ENCODE measurements around the gene MAP4K4. TPM values are rescaled to one million over a fixed set of nuclear protein-coding genes. Genes with fewer than 3 reads are reported as not detected.

MAP4K4 gene
- total RNA-seq, 1 experiment from 2014 or later: 132 TPM

DNA sequence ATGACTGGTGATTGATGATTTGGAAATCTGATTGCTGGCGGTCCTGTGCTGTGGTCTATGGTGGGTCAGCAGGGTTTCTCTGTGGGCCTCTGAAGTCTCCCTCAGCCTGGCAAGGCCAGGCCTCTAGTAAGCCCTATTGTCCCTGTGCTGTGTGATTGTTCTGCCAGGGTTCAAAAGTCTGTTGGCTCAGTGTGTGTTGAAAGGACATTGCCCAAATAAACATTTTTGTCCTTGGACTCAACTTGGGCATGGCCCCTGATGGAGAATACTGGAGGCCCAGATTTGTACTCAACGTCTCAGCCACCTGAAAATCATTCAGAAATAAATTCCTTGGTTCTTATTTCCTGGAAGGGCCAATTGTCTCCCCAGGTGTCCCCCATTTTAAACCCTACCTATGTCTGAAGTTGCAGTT is 74.4 kb downstream of the MAP4K4 start:
- H3K4me3 Mint-ChIP-seq: no peak overlapping the region
- Histone ChIP-seq H3K79me1 (ENCODE audit: insufficient read depth, low read depth, low read length, poor library complexity, severe bottlenecking) (no peaks in the 10 kb centered on the region), H3K56ac (ENCODE audit: insufficient read length, low read depth, low read length) (no peak overlapping the region), H3K9me3 (ENCODE audit: control insufficient read depth, low read depth, low read length) (no peaks in the 10 kb centered on the region), H4K5ac (ENCODE audit: insufficient read length, low read depth, low read length) (no peak overlapping the region), H3K4me1 (ENCODE audit: insufficient read depth, low read length) (peaks cover 19% of the 10 kb centered on the region), H3K23ac (ENCODE audit: insufficient read length, low read depth, low read length) (no peak overlapping the region), H2BK20ac (ENCODE audit: low read depth, low read length, poor library complexity, severe bottlenecking) (no peak overlapping the region), H4K20me1 (ENCODE audit: control insufficient read depth, insufficient read depth, insufficient read length) (no peaks in the 10 kb centered on the region), H3K27me3 (ENCODE audit: insufficient read depth, low read length) (no peaks in the 10 kb centered on the region), H3K4ac (ENCODE audit: low read depth, low read length) (no peak overlapping the region), H3K23me2 (ENCODE audit: insufficient read length, low read depth, low read length, poor library complexity, severe bottlenecking) (no peaks in the 10 kb centered on the region), H2BK120ac (ENCODE audit: low read depth, low read length, poor library complexity, severe bottlenecking) (no peak overlapping the region), H3K18ac (ENCODE audit: insufficient read length, low read depth, low read length) (no peak overlapping the region), H2BK5ac (ENCODE audit: insufficient read length, low read length) (no peak overlapping the region), H3T11ph (ENCODE audit: low read length) (no peak overlapping the region), H2BK12ac (ENCODE audit: insufficient read length, low read depth, low read length) (no peak overlapping the region), H2AFZ (ENCODE audit: low read length) (no peak overlapping the region), H2AK5ac (ENCODE audit: insufficient read length, low read length) (no peak overlapping the region), H4K8ac (replicated peaks; ENCODE audit: insufficient read length, low read depth, low read length) (no peak overlapping the region), H2BK15ac (ENCODE audit: low read depth, low read length) (no peak overlapping the region), H4K91ac (ENCODE audit: insufficient read length, low read depth, low read length) (no peak overlapping the region), H3K9ac (ENCODE audit: extremely low read depth, insufficient read length, low read length) (no peak overlapping the region), H3K79me2 (ENCODE audit: insufficient read depth, low read length) (peaks cover 39% of the 10 kb centered on the region; the same call in 1 of the 2 replicates), H3K4me2 (ENCODE audit: insufficient read depth, insufficient read length, low read length) (no peak overlapping the region), H3K27ac (ENCODE audit: insufficient read length, low read depth, low read length) (no peak overlapping the region), H3K14ac (ENCODE audit: insufficient read depth, low read length) (no peak overlapping the region)
- no peaks in the 10 kb centered on the region for H3K27me3 Mint-ChIP-seq (ENCODE audit: low read depth)
- peak overlapping the region in 2 of 3 experiments; percentile 42 to 57; a peak in 2 of 7 replicates for H3K27ac Mint-ChIP-seq
- no CpG with 5 or more reads among the region's 2 CpGs for WGBS (ENCODE audit: extremely low coverage, insufficient read length, low lambda C conversion rate)
- no peaks in the 10 kb centered on the region for H3K9me3 Mint-ChIP-seq
- H3K36me3 Mint-ChIP-seq (ENCODE audit: insufficient read depth in 1 of 3, low read depth in 3 of 3): no peaks in the 10 kb centered on the region
- H3K4me1 Mint-ChIP-seq: peaks cover 80 to 81% of the 10 kb centered on the region in 2 experiments
- TF ChIP-seq, protein P1, sequence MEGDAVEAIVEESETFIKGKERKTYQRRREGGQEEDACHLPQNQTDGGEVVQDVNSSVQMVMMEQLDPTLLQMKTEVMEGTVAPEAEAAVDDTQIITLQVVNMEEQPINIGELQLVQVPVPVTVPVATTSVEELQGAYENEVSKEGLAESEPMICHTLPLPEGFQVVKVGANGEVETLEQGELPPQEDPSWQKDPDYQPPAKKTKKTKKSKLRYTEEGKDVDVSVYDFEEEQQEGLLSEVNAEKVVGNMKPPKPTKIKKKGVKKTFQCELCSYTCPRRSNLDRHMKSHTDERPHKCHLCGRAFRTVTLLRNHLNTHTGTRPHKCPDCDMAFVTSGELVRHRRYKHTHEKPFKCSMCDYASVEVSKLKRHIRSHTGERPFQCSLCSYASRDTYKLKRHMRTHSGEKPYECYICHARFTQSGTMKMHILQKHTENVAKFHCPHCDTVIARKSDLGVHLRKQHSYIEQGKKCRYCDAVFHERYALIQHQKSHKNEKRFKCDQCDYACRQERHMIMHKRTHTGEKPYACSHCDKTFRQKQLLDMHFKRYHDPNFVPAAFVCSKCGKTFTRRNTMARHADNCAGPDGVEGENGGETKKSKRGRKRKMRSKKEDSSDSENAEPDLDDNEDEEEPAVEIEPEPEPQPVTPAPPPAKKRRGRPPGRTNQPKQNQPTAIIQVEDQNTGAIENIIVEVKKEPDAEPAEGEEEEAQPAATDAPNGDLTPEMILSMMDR (conservative IDR thresholded peaks at IDR 0.05): no peak
- no peak for DNase-seq

All from H9 (cell line).